Breast epithelium (tissue), 3 donors: ENCODE measurements around the gene SELENOK.

Experiments used
- CTCF ChIP-seq, 3 donors: fragments of 450-650 bp; IDR thresholded peaks; one replicate each; pipeline ENCODE4 v1.5.1; 2016 to 2017; ENCODE audit warnings: antibody characterized with exemption in 3 of 3, mild to moderate bottlenecking in 3 of 3, moderate library complexity in 3 of 3
- POLR2AphosphoS5 ChIP-seq, 3 donors: sonication (generic); formaldehyde crosslinking; IDR thresholded peaks; one replicate each; pipeline ENCODE4 v1.6.1; 2017; ENCODE audit warnings: antibody characterized with exemption in 3 of 3

GRCh38 chr3:53900666-53901331, 9.1 kb upstream of the SELENOK start:
- TF ChIP-seq CTCF (IDR thresholded peaks at IDR 0.05) = no peak
- TF ChIP-seq POLR2AphosphoS5 (IDR thresholded peaks at IDR 0.05) = no peak
